Brain pericyte (primary cell): ENCODE data around the gene ATAD3A.

Experiments
- DNase-seq: peaks from one replicate; pipeline ENCODE4 v3.0.0-alpha.2; 2012; ENCODE audit warnings: low read depth, low spot score

The ATAD3A gene

DNA sequence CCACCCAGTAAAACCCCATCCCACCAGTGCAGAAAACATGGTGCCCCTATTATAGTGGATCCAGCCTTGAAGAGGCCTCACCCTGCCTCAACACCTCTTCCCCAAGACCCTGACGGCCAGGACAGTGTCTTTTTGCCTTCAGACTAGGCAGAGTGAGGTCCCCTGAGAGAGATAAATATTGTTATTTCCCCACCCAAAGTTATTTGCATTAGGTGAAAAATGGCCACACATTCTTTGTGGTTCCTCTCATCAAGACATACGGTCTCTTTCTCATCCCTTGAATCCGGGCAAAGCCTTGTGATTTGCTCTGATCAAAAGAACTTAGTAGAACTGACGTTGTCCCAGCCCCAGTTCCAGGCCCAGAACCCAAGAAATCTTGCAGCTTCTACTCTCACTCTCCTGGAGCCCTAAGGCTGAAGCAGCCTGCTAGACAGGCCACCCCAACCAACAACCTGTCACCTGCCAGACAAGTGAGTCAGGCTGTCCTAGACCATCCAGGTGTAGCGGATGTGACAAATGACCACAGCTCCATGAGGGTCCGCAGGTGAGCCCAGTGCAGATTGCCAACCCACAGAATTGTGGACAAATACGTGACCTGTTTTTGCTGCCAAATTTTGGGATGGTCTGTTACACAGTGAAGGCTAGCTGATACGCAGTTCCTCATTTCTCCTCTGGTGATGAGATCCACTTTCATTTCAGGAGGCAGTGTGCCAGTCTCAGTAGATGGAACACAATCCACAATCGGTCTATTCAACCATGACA, 70.8 kb downstream of the ATAD3A start:
- no peak for DNase-seq

GRCh38 chr1:1583347-1584010, 71.5 kb downstream of the ATAD3A start:
- no peak for DNase-seq
